ENCODE measurements around the gene TM9SF4. TPM values are rescaled to one million over a fixed set of nuclear protein-coding genes. Genes with fewer than 3 reads are reported as not detected.

Gene TM9SF4
- polyA plus RNA-seq, 1 donor (not counting 4 experiments of a cell fraction or from before 2014, with no cell fraction given), result 49.4 TPM

GRCh38 chr20:32209850-32210605, 100.5 kb downstream of the TM9SF4 start:
- dilution Hi-C loops (cut with MboI; ENCODE audit: extremely low pct_ligation_motif_present, low sequenced_read_pairs), result no loop called here
- H4K20me1 ChIP-seq (ENCODE audit: control insufficient read depth, extremely low read depth, insufficient read depth, low read length), result no peaks in the 10 kb centered on the region
- H3K4me3 ChIP-seq (ENCODE audit: control insufficient read depth in 2 of 3, extremely low read depth in 1 of 3, insufficient read depth in 2 of 3, low read depth in 1 of 3, low read length in 3 of 3), result no peak overlapping the region
- no peak for TF ChIP-seq CTCF (optimal IDR thresholded peaks at IDR 0.05 in 1 of 3, IDR thresholded peaks at IDR 0.05 in 1 of 3, conservative IDR thresholded peaks at IDR 0.05 in 1 of 3; ENCODE audit: extremely low read depth in 1 of 3, insufficient read depth in 2 of 3, low read length in 3 of 3)
- DNase-seq (ENCODE audit: low read depth, low spot score), result no peak
- H2AFZ ChIP-seq (ENCODE audit: control insufficient read depth, low read length), result no peak overlapping the region
- no peaks in the 10 kb centered on the region for H3K9me1 ChIP-seq (ENCODE audit: control insufficient read depth, extremely low read depth, insufficient read depth, low read length)
- no peak for FAIRE-seq
- H3K9ac ChIP-seq (ENCODE audit: control insufficient read depth, extremely low read depth, insufficient read depth, low read length), result no peak overlapping the region
- H3K27me3 ChIP-seq (ENCODE audit: control insufficient read depth, extremely low read depth, insufficient read depth, low read length), result no peaks in the 10 kb centered on the region
- H3K9me3 ChIP-seq (ENCODE audit: control insufficient read depth, low read depth, low read length), result no peaks in the 10 kb centered on the region
- no peak overlapping the region for H3K4me2 ChIP-seq (ENCODE audit: control insufficient read depth, extremely low read depth, insufficient read depth, low read depth, low read length)
- H3K4me1 ChIP-seq (ENCODE audit: control insufficient read depth, extremely low read depth, insufficient read depth, low read length), result peaks cover 24% of the 10 kb centered on the region
- no peak overlapping the region for H3K27ac ChIP-seq (ENCODE audit: control insufficient read depth, insufficient read depth, low read length)
- H3K36me3 ChIP-seq (ENCODE audit: control insufficient read depth in 2 of 2, extremely low read depth in 1 of 2, insufficient read depth in 2 of 2, low read length in 2 of 2), result peaks cover 8 to 13% of the 10 kb centered on the region in 2 experiments
- H3K79me2 ChIP-seq (ENCODE audit: control insufficient read depth, insufficient read depth, low read length), result peaks cover 52% of the 10 kb centered on the region

- H3K4me1 ChIP-seq (ENCODE audit: control insufficient read depth, extremely low read depth, insufficient read depth, low read length), result peaks cover 2% of the 10 kb centered on the region
- H3K9me3 ChIP-seq (ENCODE audit: control insufficient read depth, low read depth, low read length), result no peaks in the 10 kb centered on the region
- dilution Hi-C loops (cut with MboI; ENCODE audit: extremely low pct_ligation_motif_present, low sequenced_read_pairs), result no loop called here
- H4K20me1 ChIP-seq (ENCODE audit: control insufficient read depth, extremely low read depth, insufficient read depth, low read length), result no peaks in the 10 kb centered on the region
- H3K79me2 ChIP-seq (ENCODE audit: control insufficient read depth, insufficient read depth, low read length), result peaks cover 16% of the 10 kb centered on the region
- no peak for DNase-seq (ENCODE audit: low read depth, low spot score)
- no peaks in the 10 kb centered on the region for H3K27me3 ChIP-seq (ENCODE audit: control insufficient read depth, extremely low read depth, insufficient read depth, low read length)
- no peak overlapping the region for H3K4me2 ChIP-seq (ENCODE audit: control insufficient read depth, extremely low read depth, insufficient read depth, low read depth, low read length)
- H3K9me1 ChIP-seq (ENCODE audit: control insufficient read depth, extremely low read depth, insufficient read depth, low read length), result no peaks in the 10 kb centered on the region
- H3K9ac ChIP-seq (ENCODE audit: control insufficient read depth, extremely low read depth, insufficient read depth, low read length), result no peak overlapping the region
- FAIRE-seq, result no peak
- no peak overlapping the region for H2AFZ ChIP-seq (ENCODE audit: control insufficient read depth, low read length)
- no peak overlapping the region for H3K4me3 ChIP-seq (ENCODE audit: control insufficient read depth in 2 of 3, extremely low read depth in 1 of 3, insufficient read depth in 2 of 3, low read depth in 1 of 3, low read length in 3 of 3)
- no peak overlapping the region for H3K27ac ChIP-seq (ENCODE audit: control insufficient read depth, insufficient read depth, low read length)
- TF ChIP-seq EZH2 (IDR thresholded peaks at IDR 0.05; ENCODE audit: low read length) (no peak), CTCF (optimal IDR thresholded peaks at IDR 0.05 in 1 of 3, IDR thresholded peaks at IDR 0.05 in 1 of 3, conservative IDR thresholded peaks at IDR 0.05 in 1 of 3; ENCODE audit: extremely low read depth in 1 of 3, insufficient read depth in 2 of 3, low read length in 3 of 3) (no peak)
- peaks cover 27 to 37% of the 10 kb centered on the region in 2 experiments for H3K36me3 ChIP-seq (ENCODE audit: control insufficient read depth in 2 of 2, extremely low read depth in 1 of 2, insufficient read depth in 2 of 2, low read length in 2 of 2)
Measured at GRCh38 chr20:32213870-32214269, 104.4 kb downstream of the TM9SF4 start.

Measured in keratinocyte (primary cell).